Hepatic stellate cell (primary cell): ENCODE measurements around the gene SPIRE1.
"Not testable (repeated sequence)": the region's sequence is repeated elsewhere in the genome, so short reads cannot be mapped to it uniquely, and the experiment has no call there.

Experiments
- DNase-seq: peaks from one replicate; pipeline ENCODE4 v3.0.0; 2011; ENCODE audit warnings: low spot score

SPIRE1 gene

GRCh38 chr18:12598181-12598930 lies 59.6 kb downstream of the SPIRE1 start:
- peak; percentile 22 for DNase-seq

GRCh38 chr18:12597760-12598159 lies 60.1 kb downstream of the SPIRE1 start:
- peak; percentile 67 for DNase-seq

- no peak for DNase-seq
Measured at GRCh38 chr18:12595571-12596255, 62.2 kb downstream of the SPIRE1 start.

- DNase-seq = no peak
Measured at GRCh38 chr18:12593866-12594265, 64.0 kb downstream of the SPIRE1 start.

- DNase-seq = no peak
Measured at GRCh38 chr18:12592597-12593127, 65.2 kb downstream of the SPIRE1 start.

- no peak for DNase-seq
Measured at GRCh38 chr18:12589448-12589847, 68.5 kb downstream of the SPIRE1 start.

- DNase-seq = no peak
Measured at GRCh38 chr18:12586956-12587355, 71.0 kb downstream of the SPIRE1 start.

- no peak for DNase-seq
Measured at GRCh38 chr18:12585218-12585617, 72.7 kb downstream of the SPIRE1 start.

- DNase-seq = no peak
Measured at GRCh38 chr18:12580630-12581342, 77.1 kb downstream of the SPIRE1 start.

- DNase-seq = no peak
Measured at GRCh38 chr18:12579775-12580174, 78.1 kb downstream of the SPIRE1 start.

GRCh38 chr18:12577848-12578247 lies 80.1 kb downstream of the SPIRE1 start:
- no peak for DNase-seq

- no peak for DNase-seq
Measured at GRCh38 chr18:12574494-12575185, 83.3 kb downstream of the SPIRE1 start.

GRCh38 chr18:12571630-12572029 lies 86.3 kb downstream of the SPIRE1 start:
- no peak for DNase-seq

- DNase-seq = no peak
Measured at GRCh38 chr18:12569791-12570190, 88.1 kb downstream of the SPIRE1 start.

- no peak for DNase-seq
Measured at GRCh38 chr18:12567849-12568248, 90.1 kb downstream of the SPIRE1 start.

- DNase-seq = no peak
Measured at GRCh38 chr18:12564861-12565260, 93.0 kb downstream of the SPIRE1 start.

GRCh38 chr18:12564378-12564777 lies 93.5 kb downstream of the SPIRE1 start:
- no peak for DNase-seq

- DNase-seq = not testable (repeated sequence)
Measured at GRCh38 chr18:12560600-12560999, 97.3 kb downstream of the SPIRE1 start.

GRCh38 chr18:12559319-12559718 lies 98.6 kb downstream of the SPIRE1 start:
- no peak for DNase-seq

GRCh38 chr18:12556946-12557806 lies 100.7 kb downstream of the SPIRE1 start:
- no peak for DNase-seq

- no peak for DNase-seq
Measured at GRCh38 chr18:12554796-12555388, 103.0 kb downstream of the SPIRE1 start.
